K562 (cell line): ENCODE data around the gene CTRB1. TPM values are rescaled to one million over a fixed set of nuclear protein-coding genes. Genes with fewer than 3 reads are reported as not detected.

Experiments used
- CHD4 ChIP-seq: fragments of 200-600 bp; sonication (generic); IDR thresholded peaks from 3 replicates; pipeline ENCODE4 v1.6.1; 2012; ENCODE audit warnings: low read depth, mild to moderate bottlenecking, mixed read lengths, low read length, inconsistent platforms; ENCODE audit not compliant: insufficient read depth, insufficient replicate concordance, poor library complexity, severe bottlenecking
- ELF1 ChIP-seq: fragments of 200-800 bp; sonication (Bioruptor generic); IDR thresholded peaks from 2 replicates; pipeline ENCODE4 v1.6.1; 2016; ENCODE audit warnings: missing genetic modification characterization, missing compliant biosample characterization
- MTA3 ChIP-seq: fragments of 450-650 bp; formaldehyde crosslinking; IDR thresholded peaks from 2 replicates; pipeline ENCODE4 v1.6.1; 2017; ENCODE audit warnings: mild to moderate bottlenecking, borderline replicate concordance
- POLR2G ChIP-seq: fragments of 200-400 bp; formaldehyde crosslinking; IDR thresholded peaks from 2 replicates; pipeline ENCODE4 v1.6.1; 2017; ENCODE audit warnings: low read depth, mild to moderate bottlenecking, antibody characterized with exemption, low read length, moderate library complexity
- POLR2H ChIP-seq: IDR thresholded peaks from 2 replicates; pipeline ENCODE4 v1.6.1; 2016; ENCODE audit warnings: missing genetic modification characterization, low read depth, mild to moderate bottlenecking, control low read depth, missing compliant biosample characterization, moderate library complexity
- REST ChIP-seq, 2 experiments: fragments of 450-650 bp; formaldehyde crosslinking in 1 of 2; IDR thresholded peaks; 2 replicates each; pipeline versions ENCODE4 v1.4.0 to v1.6.1; 2014 to 2020; ENCODE audit warnings: mild to moderate bottlenecking in 2 of 2, borderline replicate concordance in 1 of 2, low read depth in 1 of 2
- TRIM25 ChIP-seq: fragments of 450-650 bp; IDR thresholded peaks from 2 replicates; pipeline ENCODE4 v1.7.0; 2016; ENCODE audit warnings: borderline replicate concordance
- YY1 ChIP-seq, 3 experiments: IDR thresholded peaks; 2 replicates each; pipeline ENCODE4 v1.6.1; 2011; ENCODE audit warnings: low read length in 2 of 3, mild to moderate bottlenecking in 2 of 3, moderate library complexity in 2 of 3, borderline replicate concordance in 1 of 3, control low read depth in 1 of 3, low read depth in 1 of 3; ENCODE audit not compliant: insufficient read depth in 3 of 3, insufficient replicate concordance in 2 of 3, control insufficient read depth in 1 of 3, insufficient read length in 1 of 3; ENCODE audit errors: extremely low read depth in 1 of 3
- polyA plus RNA-seq, 8 experiments: library from polyadenylated mRNA; depleted of rRNA in 4 of 8; stranded (reverse) in 5 of 8; unstranded in 3 of 8; fragments of >200 nt; fragmentation: Nextera tagmentation in 2 of 8; fragmentation: Illumina TruSeq in 1 of 8; extraction: Ambion mirVana in 2 of 8; extraction: Trizol in 1 of 8; gene quantifications; 2 replicates each; pipeline versions ENCODE4 v1.2.1 to v1.2.3, GENCODE V29; 2011 to 2014; ENCODE audit warnings: inconsistent platforms in 1 of 8, missing spikeins in 1 of 8
- total RNA-seq, 7 experiments: library from RNA; depleted of rRNA in 6 of 7; stranded (reverse); fragments of >200 nt in 6 of 7; fragmentation: Illumina TruSeq in 2 of 7; extraction: Trizol in 2 of 7; gene quantifications; 2 replicates each; pipeline versions ENCODE4 v1.2.1 to v1.2.3, GENCODE V29; 2011 to 2021; ENCODE audit warnings: low replicate concordance in 1 of 7
- TF ChIP-seq, protein P1 (sequence below): conservative IDR thresholded peaks from 2 replicates; pipeline ENCODE4 v1.6.1; 2011; ENCODE audit warnings: low read depth, mild to moderate bottlenecking, low read length; ENCODE audit not compliant: control insufficient read depth

The CTRB1 gene
- total and polyA plus RNA-seq, 9 of the 15 experiments (the other 6 are each of a cell fraction or from before 2014, with no cell fraction given) = 2.3 TPM; not detected in 8

DNA sequence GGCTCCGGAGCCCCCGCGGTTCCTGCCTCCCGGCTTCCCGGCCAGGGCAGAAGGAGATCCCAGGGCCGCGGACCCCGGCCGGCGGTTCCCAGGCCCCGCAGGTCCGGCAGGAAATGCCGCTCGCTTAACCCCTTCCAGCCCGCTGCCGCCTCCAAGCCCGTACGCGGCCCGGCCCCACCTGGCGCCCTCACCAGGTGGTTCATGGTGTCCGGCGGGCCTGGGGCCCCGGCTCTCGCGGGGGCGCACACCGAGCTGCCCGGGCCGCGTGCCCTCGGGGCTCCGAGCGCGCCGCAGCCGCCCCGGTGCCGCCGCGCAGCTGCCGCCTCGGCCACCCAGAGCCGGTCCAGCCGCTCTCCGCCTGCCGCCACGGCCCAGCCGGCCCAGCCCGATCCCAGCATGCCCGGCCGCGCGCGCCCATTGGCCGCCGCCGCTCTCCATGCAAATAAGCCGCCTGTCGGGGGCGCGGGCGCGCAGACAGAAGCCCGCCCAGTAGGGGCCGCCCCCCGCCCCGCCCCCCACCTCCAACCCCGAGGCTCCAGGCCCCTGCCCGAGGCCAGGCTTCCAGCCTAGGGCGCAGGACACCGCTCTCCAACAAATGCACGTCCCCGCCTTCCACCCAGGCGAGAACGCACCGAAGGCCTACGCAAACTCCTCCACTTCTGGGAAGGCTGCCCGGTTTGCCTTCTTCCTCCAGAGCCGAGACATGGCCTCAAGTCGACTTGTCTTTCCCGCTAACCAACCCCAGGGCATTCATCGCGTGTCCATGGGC is 32.7 kb downstream of the CTRB1 start, which contains the start of gene BCAR1 (continued):
- TF ChIP-seq, protein P1, sequence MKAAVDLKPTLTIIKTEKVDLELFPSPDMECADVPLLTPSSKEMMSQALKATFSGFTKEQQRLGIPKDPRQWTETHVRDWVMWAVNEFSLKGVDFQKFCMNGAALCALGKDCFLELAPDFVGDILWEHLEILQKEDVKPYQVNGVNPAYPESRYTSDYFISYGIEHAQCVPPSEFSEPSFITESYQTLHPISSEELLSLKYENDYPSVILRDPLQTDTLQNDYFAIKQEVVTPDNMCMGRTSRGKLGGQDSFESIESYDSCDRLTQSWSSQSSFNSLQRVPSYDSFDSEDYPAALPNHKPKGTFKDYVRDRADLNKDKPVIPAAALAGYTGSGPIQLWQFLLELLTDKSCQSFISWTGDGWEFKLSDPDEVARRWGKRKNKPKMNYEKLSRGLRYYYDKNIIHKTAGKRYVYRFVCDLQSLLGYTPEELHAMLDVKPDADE = peak; percentile 51; the same call in 1 of the 2 replicates
- TF ChIP-seq POLR2H (tag) = no peak
- TF ChIP-seq CHD4 = no peak
- no peak for TF ChIP-seq TRIM25
- TF ChIP-seq REST (IDR thresholded peaks at IDR 0.05; ENCODE audit: borderline replicate concordance) = peak; percentile 48; the same call in 1 of the 2 replicates
- no peak for TF ChIP-seq REST (CRISPR knock-in tag; IDR thresholded peaks at IDR 0.05; ENCODE audit: low read depth)
- TF ChIP-seq POLR2G = peak; percentile 80
- TF ChIP-seq ELF1 (tag) = 0 out of 2 replicates have a peak, but pooled peaks have one; percentile 18
- TF ChIP-seq MTA3 = 0 out of 2 replicates have a peak, but pooled peaks have one; percentile 12
- TF ChIP-seq YY1 (IDR thresholded peaks at IDR 0.05; ENCODE audit: borderline replicate concordance in 1 of 3, control insufficient read depth in 1 of 3, extremely low read depth in 1 of 3, insufficient read depth in 3 of 3, insufficient read length in 1 of 3, insufficient replicate concordance in 2 of 3, low read depth in 1 of 3, low read length in 2 of 3) = peak in 2 of 3 experiments; percentile 56 to 75
